Omental fat pad (tissue), 4 donors: ENCODE measurements around the gene AGBL1. TPM values are rescaled to one million over a fixed set of nuclear protein-coding genes. Genes with fewer than 3 reads are reported as not detected.

Experiments
- ATAC-seq: fragments of 150-250 bp; one replicate; pipeline ENCODE4 v1.9.1; 2016; ENCODE audit warnings: mild to moderate bottlenecking, moderate library complexity; ENCODE audit not compliant: low FRiP score
- DNase-seq: peaks from one replicate; pipeline ENCODE4 v3.0.0-alpha.2; 2019; ENCODE audit warnings: low spot score
- CTCF ChIP-seq, 3 donors: fragments of 450-650 bp; IDR thresholded peaks; one replicate each; pipeline ENCODE4 v1.5.1; 2016 to 2017; ENCODE audit warnings: antibody characterized with exemption in 3 of 3, mild to moderate bottlenecking in 3 of 3, moderate library complexity in 2 of 3
- total RNA-seq, 4 donors: library from RNA; depleted of rRNA; stranded (reverse); fragments of >200 nt; gene quantifications; one replicate each; pipeline ENCODE4 v1.1.0, GENCODE V29; 2016

Gene AGBL1
- total RNA-seq, 4 donors from 2014 or later: not detected

GRCh38 chr15:86756688-86757087 lies 677.0 kb downstream of the AGBL1 start:
- no peak for TF ChIP-seq CTCF (IDR thresholded peaks at IDR 0.05)
- no peak for ATAC-seq
- DNase-seq: no peak

GRCh38 chr15:86759800-86760523 lies 680.3 kb downstream of the AGBL1 start:
- DNase-seq: no peak
- TF ChIP-seq CTCF (IDR thresholded peaks at IDR 0.05): no peak
- ATAC-seq: no peak

- no peak for TF ChIP-seq CTCF (IDR thresholded peaks at IDR 0.05)
- DNase-seq (no peak), ATAC-seq (no peak)
Observed at GRCh38 chr15:86762874-86763273, 683.2 kb downstream of the AGBL1 start.

GRCh38 chr15:86764021-86764420 lies 684.4 kb downstream of the AGBL1 start:
- no peak for ATAC-seq
- no peak for DNase-seq

GRCh38 chr15:86765281-86765680 lies 685.6 kb downstream of the AGBL1 start:
- DNase-seq: no peak
- TF ChIP-seq CTCF (IDR thresholded peaks at IDR 0.05): no peak
- ATAC-seq: no peak

More at GRCh38 chr15:86764021-86764420, 684.4 kb downstream of the AGBL1 start:
- no peak for TF ChIP-seq CTCF (IDR thresholded peaks at IDR 0.05)

- no peak for ATAC-seq
- no peak for DNase-seq
- TF ChIP-seq CTCF (IDR thresholded peaks at IDR 0.05): no peak
Observed at GRCh38 chr15:86772369-86773059, 692.8 kb downstream of the AGBL1 start.

- no peak for ATAC-seq
- TF ChIP-seq CTCF (IDR thresholded peaks at IDR 0.05): no peak
- no peak for DNase-seq
Observed at GRCh38 chr15:86773736-86774135, 694.1 kb downstream of the AGBL1 start.
